ENCODE measurements around the gene NASP.

NASP gene

DNA sequence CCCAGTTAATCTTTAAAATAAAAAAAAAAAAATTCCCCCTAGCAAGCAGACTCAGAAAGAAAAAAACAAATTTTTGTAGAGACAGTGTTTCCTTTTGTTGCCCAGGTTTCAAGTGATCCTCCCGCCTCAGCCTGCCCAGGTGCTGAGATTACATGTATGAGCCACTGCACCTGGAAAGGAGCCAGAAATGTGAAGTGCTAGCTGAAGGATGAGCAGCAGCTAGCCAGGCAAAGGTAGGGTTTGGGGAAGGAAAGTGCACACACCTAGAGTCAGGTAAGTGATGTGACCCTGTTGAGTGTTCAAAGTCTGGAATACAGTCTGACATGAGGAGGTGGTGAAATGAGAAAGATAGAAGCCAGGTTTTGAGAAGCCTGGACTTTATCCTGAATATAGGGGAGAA lies 31.5 kb upstream of the NASP start:
- no peak for DNase-seq (ENCODE audit: low spot score)
- TF ChIP-seq, protein P1, sequence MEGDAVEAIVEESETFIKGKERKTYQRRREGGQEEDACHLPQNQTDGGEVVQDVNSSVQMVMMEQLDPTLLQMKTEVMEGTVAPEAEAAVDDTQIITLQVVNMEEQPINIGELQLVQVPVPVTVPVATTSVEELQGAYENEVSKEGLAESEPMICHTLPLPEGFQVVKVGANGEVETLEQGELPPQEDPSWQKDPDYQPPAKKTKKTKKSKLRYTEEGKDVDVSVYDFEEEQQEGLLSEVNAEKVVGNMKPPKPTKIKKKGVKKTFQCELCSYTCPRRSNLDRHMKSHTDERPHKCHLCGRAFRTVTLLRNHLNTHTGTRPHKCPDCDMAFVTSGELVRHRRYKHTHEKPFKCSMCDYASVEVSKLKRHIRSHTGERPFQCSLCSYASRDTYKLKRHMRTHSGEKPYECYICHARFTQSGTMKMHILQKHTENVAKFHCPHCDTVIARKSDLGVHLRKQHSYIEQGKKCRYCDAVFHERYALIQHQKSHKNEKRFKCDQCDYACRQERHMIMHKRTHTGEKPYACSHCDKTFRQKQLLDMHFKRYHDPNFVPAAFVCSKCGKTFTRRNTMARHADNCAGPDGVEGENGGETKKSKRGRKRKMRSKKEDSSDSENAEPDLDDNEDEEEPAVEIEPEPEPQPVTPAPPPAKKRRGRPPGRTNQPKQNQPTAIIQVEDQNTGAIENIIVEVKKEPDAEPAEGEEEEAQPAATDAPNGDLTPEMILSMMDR (IDR thresholded peaks at IDR 0.05; ENCODE audit: extremely low read depth, insufficient read depth, missing control alignments), result no peak
- in situ Hi-C loops (cut with MboI; ENCODE audit: low pct_unique_long_range_greater_than_20kb, low sequenced_read_pairs, unreplicated experiment), result no loop called here

DNA sequence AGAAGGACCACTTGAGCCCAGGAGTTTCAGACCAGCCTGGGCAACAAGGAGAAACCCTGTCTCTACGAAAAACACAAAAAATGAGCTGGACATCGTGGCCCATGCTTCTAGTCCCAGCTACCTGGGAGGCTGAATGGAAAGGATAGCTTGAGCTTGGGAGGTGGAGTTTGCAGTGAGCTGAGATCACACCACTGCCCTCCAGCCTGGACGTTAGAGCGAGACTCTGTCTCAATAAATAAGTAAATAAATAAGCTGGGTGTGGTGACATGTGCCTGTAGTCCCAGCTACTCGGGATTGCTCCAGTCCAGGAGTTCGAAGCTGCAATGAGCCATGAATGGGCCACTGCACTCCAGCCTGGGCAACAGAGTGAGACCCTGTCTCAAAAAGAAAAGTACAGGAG lies 29.6 kb upstream of the NASP start:
- TF ChIP-seq, protein P1 (IDR thresholded peaks at IDR 0.05; ENCODE audit: extremely low read depth, insufficient read depth, missing control alignments), result no peak
- in situ Hi-C loops (cut with MboI; ENCODE audit: low pct_unique_long_range_greater_than_20kb, low sequenced_read_pairs, unreplicated experiment), result no loop called here
- DNase-seq (ENCODE audit: low spot score), result no peak

DNA sequence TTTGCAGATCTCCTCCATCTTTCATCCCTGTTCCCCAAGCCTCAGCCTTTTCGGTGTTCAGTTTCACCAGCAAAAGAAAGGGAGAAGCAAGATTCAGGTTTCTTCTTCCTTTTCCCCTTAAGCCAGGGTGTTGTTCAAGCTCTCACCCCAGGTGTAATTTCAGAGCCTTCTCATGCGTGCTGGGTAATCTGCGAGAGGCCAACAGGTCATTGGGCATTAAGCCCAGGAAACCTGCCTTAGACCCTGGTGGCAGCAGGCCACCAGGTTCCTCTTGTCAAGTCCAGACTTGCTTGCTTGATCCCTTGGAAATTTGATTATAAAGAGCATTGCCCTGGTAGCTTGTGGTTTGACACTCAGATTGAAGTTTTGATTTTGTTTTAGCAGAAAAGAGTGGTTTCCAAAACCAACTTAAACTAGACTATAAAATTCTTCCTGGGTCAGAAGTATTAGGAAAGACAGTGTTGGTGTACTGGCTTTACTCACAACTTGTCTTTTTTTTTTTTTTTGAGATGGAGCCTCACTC lies 26.4 kb upstream of the NASP start:
- DNase-seq (ENCODE audit: low spot score), result peak; percentile 5
- in situ Hi-C loops (cut with MboI; ENCODE audit: low pct_unique_long_range_greater_than_20kb, low sequenced_read_pairs, unreplicated experiment), result no loop called here

DNA sequence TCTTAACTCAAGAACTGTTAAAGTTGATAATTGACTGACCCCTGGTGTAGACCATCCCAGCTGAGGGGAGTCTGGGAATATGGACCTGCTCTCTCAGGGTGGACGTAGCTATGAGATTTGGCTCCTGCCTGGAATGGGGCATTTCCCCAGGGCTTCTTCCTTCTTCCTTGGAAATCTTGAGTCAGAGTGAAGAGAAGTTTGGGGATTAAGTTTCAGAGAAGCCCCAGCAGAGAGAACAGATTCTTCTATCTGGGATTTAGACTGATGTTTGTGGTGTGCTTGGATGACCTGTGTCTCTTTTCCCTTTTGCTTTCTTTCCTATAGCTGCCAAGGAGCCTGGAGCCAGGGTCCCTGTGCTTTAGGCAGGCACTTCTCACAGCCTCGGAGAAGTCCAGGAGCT lies 20.0 kb upstream of the NASP start:
- TF ChIP-seq, protein P1 (IDR thresholded peaks at IDR 0.05; ENCODE audit: extremely low read depth, insufficient read depth, missing control alignments), result no peak
- in situ Hi-C loops (cut with MboI; ENCODE audit: low pct_unique_long_range_greater_than_20kb, low sequenced_read_pairs, unreplicated experiment), result no loop called here

More for the DNA sequence above, 26.4 kb upstream of the NASP start:
- TF ChIP-seq, protein P1 (IDR thresholded peaks at IDR 0.05; ENCODE audit: extremely low read depth, insufficient read depth, missing control alignments), result no peak

DNA sequence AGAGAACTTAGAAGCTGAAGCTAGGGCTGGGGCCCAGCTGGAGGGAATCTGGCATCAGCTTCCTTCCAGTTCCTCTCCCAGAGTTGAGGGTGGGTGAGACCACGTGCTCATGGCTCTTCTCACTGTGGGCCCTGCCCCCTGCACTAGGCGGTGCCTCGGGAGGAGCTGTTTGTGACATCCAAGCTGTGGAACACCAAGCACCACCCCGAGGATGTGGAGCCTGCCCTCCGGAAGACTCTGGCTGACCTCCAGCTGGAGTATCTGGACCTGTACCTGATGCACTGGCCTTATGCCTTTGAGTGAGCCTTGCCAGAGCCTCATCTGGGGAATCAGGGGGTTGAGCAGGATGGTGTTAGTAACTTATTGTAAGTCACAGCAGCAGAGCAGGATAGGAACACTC lies 17.1 kb upstream of the NASP start:
- in situ Hi-C loops (cut with MboI; ENCODE audit: low pct_unique_long_range_greater_than_20kb, low sequenced_read_pairs, unreplicated experiment), result loop anchor here (5.0 kb wide), 1 partner anchor 59 kb away; no protein-coding TSS in a partner anchor
- no peak for DNase-seq (ENCODE audit: low spot score)
- TF ChIP-seq, protein P1 (IDR thresholded peaks at IDR 0.05; ENCODE audit: extremely low read depth, insufficient read depth, missing control alignments), result no peak

More for the DNA sequence above, 20.0 kb upstream of the NASP start:
- peak; percentile 1 for DNase-seq (ENCODE audit: low spot score)

DNA sequence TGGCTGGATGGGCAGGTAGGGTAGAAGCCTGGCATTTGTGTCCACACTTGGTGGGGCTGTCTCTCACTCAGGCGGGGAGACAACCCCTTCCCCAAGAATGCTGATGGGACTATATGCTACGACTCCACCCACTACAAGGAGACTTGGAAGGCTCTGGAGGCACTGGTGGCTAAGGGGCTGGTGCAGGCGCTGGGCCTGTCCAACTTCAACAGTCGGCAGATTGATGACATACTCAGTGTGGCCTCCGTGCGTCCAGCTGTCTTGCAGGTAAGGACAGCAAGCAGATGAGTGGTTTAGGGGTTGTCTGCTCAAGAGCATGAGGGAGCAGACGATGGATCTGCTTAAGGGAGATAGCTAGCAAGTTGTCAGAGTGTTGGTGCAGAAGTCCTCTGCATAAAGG lies 15.9 kb upstream of the NASP start:
- DNase-seq (ENCODE audit: low spot score), result no peak
- TF ChIP-seq, protein P1 (IDR thresholded peaks at IDR 0.05; ENCODE audit: extremely low read depth, insufficient read depth, missing control alignments), result no peak
- in situ Hi-C loops (cut with MboI; ENCODE audit: low pct_unique_long_range_greater_than_20kb, low sequenced_read_pairs, unreplicated experiment), result loop anchor here (5.0 kb wide), 1 partner anchor 61 kb away; no protein-coding TSS in a partner anchor

All from GM13977 (cell line).